ENCODE measurements around the gene USP11. TPM values are rescaled to one million over a fixed set of nuclear protein-coding genes. Genes with fewer than 3 reads are reported as not detected.

The USP11 gene
- total and polyA plus RNA-seq, 8 donors, result 36.2 to 126 (median 113) TPM

GRCh38 chrX:47197526-47197925 is 35.3 kb upstream of the USP11 start:
- H3K4me1 ChIP-seq, result peaks cover 32 to 41% of the 10 kb centered on the region in 2 donors

GRCh38 chrX:47198026-47198686 is 34.7 kb upstream of the USP11 start:
- intact Hi-C loops (cut with DNase I), result loop anchor here in 1 of 2 donors (10.0 kb wide), 1 partner anchor 327 kb away; no protein-coding TSS in a partner anchor
- no peak for ATAC-seq
- H3K4me1 ChIP-seq, result peaks cover 32 to 37% of the 10 kb centered on the region in 2 donors

More at GRCh38 chrX:47197526-47197925, 35.3 kb upstream of the USP11 start:
- DNase-seq, result no peak
- H3K4me3 ChIP-seq, result no peak overlapping the region
- H3K27me3 ChIP-seq, result no peaks in the 10 kb centered on the region
- H3K27ac ChIP-seq, result no peak overlapping the region
- no peak for TF ChIP-seq CTCF (IDR thresholded peaks at IDR 0.05)
- intact Hi-C loops (cut with DNase I), result loop anchor here in 1 of 2 donors (10.0 kb wide), 1 partner anchor 327 kb away; no protein-coding TSS in a partner anchor
- ATAC-seq, result no peak
- no peaks in the 10 kb centered on the region for H3K9me3 ChIP-seq
- peaks cover 0 to 43% of the 10 kb centered on the region in 2 donors for H3K36me3 ChIP-seq

GRCh38 chrX:47198687-47199080 is 34.1 kb upstream of the USP11 start:
- no peak overlapping the region for H3K4me3 ChIP-seq
- H3K36me3 ChIP-seq, result peaks cover 0 to 55% of the 10 kb centered on the region in 2 donors
- H3K4me1 ChIP-seq, result peaks cover 32 to 34% of the 10 kb centered on the region in 2 donors
- intact Hi-C loops (cut with DNase I), result loop anchor here in 1 of 2 donors (10.0 kb wide), 1 partner anchor 326 kb away; no protein-coding TSS in a partner anchor
- no peaks in the 10 kb centered on the region for H3K27me3 ChIP-seq
- DNase-seq (no peak), ATAC-seq (no peak)
- H3K9me3 ChIP-seq, result no peaks in the 10 kb centered on the region
- H3K27ac ChIP-seq, result no peak overlapping the region
- TF ChIP-seq CTCF (IDR thresholded peaks at IDR 0.05), result no peak

More at GRCh38 chrX:47198026-47198686, 34.7 kb upstream of the USP11 start:
- no peak for TF ChIP-seq CTCF (IDR thresholded peaks at IDR 0.05)
- Histone ChIP-seq H3K27me3 (no peaks in the 10 kb centered on the region), H3K4me3 (no peak overlapping the region), H3K9me3 (no peaks in the 10 kb centered on the region), H3K27ac (no peak overlapping the region), H3K36me3 (peaks cover 0 to 49% of the 10 kb centered on the region in 2 donors)
- no peak for DNase-seq

- H3K36me3 ChIP-seq, result peaks cover 0 to 61% of the 10 kb centered on the region in 2 donors
- intact Hi-C loops (cut with DNase I), result loop anchor here in 1 of 2 donors (10.0 kb wide), 1 partner anchor 326 kb away; no protein-coding TSS in a partner anchor
- ATAC-seq, result no peak
Observed at GRCh38 chrX:47199286-47199685, 33.5 kb upstream of the USP11 start.

More at GRCh38 chrX:47199286-47199685, 33.5 kb upstream of the USP11 start:
- H3K4me3 ChIP-seq, result no peak overlapping the region
- H3K27ac ChIP-seq, result no peak overlapping the region
- DNase-seq, result no peak
- no peaks in the 10 kb centered on the region for H3K27me3 ChIP-seq
- no peak for TF ChIP-seq CTCF (IDR thresholded peaks at IDR 0.05)
- no peaks in the 10 kb centered on the region for H3K9me3 ChIP-seq
- peaks cover 32 to 34% of the 10 kb centered on the region in 2 donors for H3K4me1 ChIP-seq
